Testis (tissue), 3 donors: Measurements from ENCODE around the gene LRRC18. TPM values are rescaled to one million over a fixed set of nuclear protein-coding genes. Genes with fewer than 3 reads are reported as not detected.

ENCODE experiments used
- DNase-seq: peaks from one replicate; pipeline ENCODE4 v3.0.0-alpha.2; 2019
- H3K27ac ChIP-seq, 2 donors: fragments of 200-600 bp; sonication (generic); one replicate each; pipeline ENCODE4 v1.5.1; 2019
- H3K27me3 ChIP-seq: fragments of 200-600 bp; sonication (generic); one replicate; pipeline ENCODE4 v1.5.1; 2019
- H3K36me3 ChIP-seq: fragments of 200-600 bp; sonication (generic); one replicate; pipeline ENCODE4 v1.5.1; 2017; ENCODE audit warnings: low read depth; ENCODE audit errors: missing control alignments
- H3K4me1 ChIP-seq: fragments of 200-600 bp; sonication (generic); one replicate; pipeline ENCODE4 v1.5.1; 2019
- H3K4me3 ChIP-seq, 2 donors: fragments of 200-600 bp; sonication (generic); one replicate each; pipeline ENCODE4 v1.5.1; 2017 to 2019
- H3K9me3 ChIP-seq: fragments of 200-600 bp; sonication (generic); one replicate; pipeline ENCODE4 v1.5.1; 2017
- POLR2A ChIP-seq: fragments of 450-650 bp; IDR thresholded peaks from one replicate; pipeline ENCODE4 v1.6.1; 2017; ENCODE audit warnings: antibody characterized with exemption, mild to moderate bottlenecking, moderate library complexity
- WGBS, 2 donors: methylation state at CpG; one replicate each; pipeline ENCODE4 v1.1.5; 2018; 5-methylcytosine and 5-hydroxymethylcytosine counted together
- intact Hi-C: fragments of 100-400 bp; cut with DNase I; formaldehyde crosslinking; loops from one replicate; pipeline ENCODE4 v1.15.1; 2023; ENCODE audit warnings: low total_unique reads
- polyA plus RNA-seq: library from polyadenylated mRNA; stranded (reverse); fragments of 350-450 nt; fragmentation: Illumina TruSeq; extraction: RNeasy Lipid Tissue Mini Kit (QIAGEN cat#74804); gene quantifications from one replicate; pipeline ENCODE4 v1.2.3, GENCODE V29; 2014; ENCODE audit warnings: low read depth, low replicate concordance; ENCODE audit not compliant: insufficient read depth
- total RNA-seq, 2 donors: library from RNA; depleted of rRNA; stranded (reverse); fragments of >200 nt; gene quantifications; one replicate each; pipeline ENCODE4 v1.2.3, GENCODE V29; 2016
- TF ChIP-seq, protein P1 (sequence below), 3 experiments: fragments of 450-650 bp in 2 of 3; fragments of 200-600 bp in 1 of 3; sonication (generic) in 1 of 3; IDR thresholded peaks; one replicate each; pipeline ENCODE4 v1.5.1; 2016 to 2019; ENCODE audit warnings: antibody characterized with exemption in 3 of 3, mild to moderate bottlenecking in 2 of 3, moderate library complexity in 1 of 3

The LRRC18 gene
- total and polyA plus RNA-seq, 3 donors from 2014 or later = 7.8 to 23.1 (median 12.6) TPM

DNA sequence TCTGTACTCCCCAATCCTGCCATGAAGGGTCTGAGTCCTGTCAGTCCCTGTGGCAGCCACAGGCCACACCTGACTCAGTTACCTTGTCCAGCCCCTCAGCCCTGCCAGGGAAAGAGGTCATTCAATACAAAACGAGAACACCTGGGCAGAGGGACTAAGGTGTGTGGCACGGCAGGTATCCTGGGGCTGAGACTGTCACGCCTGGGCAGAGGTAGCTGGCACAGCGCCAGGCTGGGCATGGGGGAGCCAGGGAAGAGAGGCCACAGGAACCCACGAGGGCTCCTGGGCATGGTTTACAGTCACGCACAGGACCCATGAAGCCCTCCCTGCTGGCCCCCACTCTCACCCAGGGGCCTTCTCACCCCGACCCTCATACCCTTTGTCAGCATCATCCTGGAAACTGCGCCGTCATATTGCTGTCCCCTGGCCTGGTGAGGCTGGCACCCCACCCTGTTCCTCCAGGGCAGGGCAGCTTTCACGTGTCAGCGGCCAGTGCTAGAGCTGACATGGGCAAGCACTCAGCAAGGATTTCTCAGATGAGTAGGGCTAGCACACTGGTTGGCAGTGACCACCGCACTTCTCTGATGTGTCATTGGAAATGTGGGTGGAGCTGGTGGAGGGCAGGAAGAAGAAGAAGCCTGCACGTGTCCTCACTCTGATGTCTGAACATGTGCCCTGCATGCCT, 42.7 kb downstream of the LRRC18 start:
- no peak for TF ChIP-seq POLR2A
- TF ChIP-seq, protein P1, sequence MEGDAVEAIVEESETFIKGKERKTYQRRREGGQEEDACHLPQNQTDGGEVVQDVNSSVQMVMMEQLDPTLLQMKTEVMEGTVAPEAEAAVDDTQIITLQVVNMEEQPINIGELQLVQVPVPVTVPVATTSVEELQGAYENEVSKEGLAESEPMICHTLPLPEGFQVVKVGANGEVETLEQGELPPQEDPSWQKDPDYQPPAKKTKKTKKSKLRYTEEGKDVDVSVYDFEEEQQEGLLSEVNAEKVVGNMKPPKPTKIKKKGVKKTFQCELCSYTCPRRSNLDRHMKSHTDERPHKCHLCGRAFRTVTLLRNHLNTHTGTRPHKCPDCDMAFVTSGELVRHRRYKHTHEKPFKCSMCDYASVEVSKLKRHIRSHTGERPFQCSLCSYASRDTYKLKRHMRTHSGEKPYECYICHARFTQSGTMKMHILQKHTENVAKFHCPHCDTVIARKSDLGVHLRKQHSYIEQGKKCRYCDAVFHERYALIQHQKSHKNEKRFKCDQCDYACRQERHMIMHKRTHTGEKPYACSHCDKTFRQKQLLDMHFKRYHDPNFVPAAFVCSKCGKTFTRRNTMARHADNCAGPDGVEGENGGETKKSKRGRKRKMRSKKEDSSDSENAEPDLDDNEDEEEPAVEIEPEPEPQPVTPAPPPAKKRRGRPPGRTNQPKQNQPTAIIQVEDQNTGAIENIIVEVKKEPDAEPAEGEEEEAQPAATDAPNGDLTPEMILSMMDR (IDR thresholded peaks at IDR 0.05) = no peak
- WGBS, 2 donors = 86 to 93% methylated on average over 4 to 13 of the region's 13 CpGs
- no peaks in the 10 kb centered on the region for H3K27me3 ChIP-seq
- no peaks in the 10 kb centered on the region for H3K9me3 ChIP-seq
- H3K4me3 ChIP-seq = no peak overlapping the region
- intact Hi-C loops = no loop called here
- H3K4me1 ChIP-seq = no peaks in the 10 kb centered on the region
- no peak for DNase-seq
- no peaks in the 10 kb centered on the region for H3K36me3 ChIP-seq
- H3K27ac ChIP-seq = no peak overlapping the region

DNA sequence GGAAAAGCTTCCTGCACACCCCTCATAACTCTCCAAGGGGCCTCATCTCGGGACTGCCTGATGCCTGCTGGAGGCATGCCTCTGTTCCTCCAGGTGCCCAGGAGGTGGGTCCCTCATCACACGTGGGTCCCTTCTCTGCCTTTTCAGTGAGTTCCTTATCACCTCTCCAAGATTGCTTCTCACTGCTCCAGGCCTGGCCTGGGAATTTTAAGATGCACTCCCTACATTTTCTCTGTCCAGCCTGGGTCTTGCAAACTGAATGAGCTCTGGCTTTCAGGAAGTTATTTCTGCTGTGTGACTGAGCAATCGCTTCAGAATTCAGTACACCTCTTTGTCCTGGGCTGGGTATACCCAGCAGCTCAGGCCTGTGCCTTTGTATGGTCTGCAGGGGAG, 43.8 kb downstream of the LRRC18 start:
- no peak for DNase-seq
- no peaks in the 10 kb centered on the region for H3K9me3 ChIP-seq
- H3K4me1 ChIP-seq = no peaks in the 10 kb centered on the region
- H3K27me3 ChIP-seq = no peaks in the 10 kb centered on the region
- no peaks in the 10 kb centered on the region for H3K36me3 ChIP-seq
- H3K27ac ChIP-seq = no peak overlapping the region
- no peak overlapping the region for H3K4me3 ChIP-seq
- 56 to 58% methylated on average over 3 of the region's 3 CpGs for WGBS, 2 donors
- TF ChIP-seq, protein P1 (IDR thresholded peaks at IDR 0.05) = no peak
- no peak for TF ChIP-seq POLR2A
- intact Hi-C loops = no loop called here

DNA sequence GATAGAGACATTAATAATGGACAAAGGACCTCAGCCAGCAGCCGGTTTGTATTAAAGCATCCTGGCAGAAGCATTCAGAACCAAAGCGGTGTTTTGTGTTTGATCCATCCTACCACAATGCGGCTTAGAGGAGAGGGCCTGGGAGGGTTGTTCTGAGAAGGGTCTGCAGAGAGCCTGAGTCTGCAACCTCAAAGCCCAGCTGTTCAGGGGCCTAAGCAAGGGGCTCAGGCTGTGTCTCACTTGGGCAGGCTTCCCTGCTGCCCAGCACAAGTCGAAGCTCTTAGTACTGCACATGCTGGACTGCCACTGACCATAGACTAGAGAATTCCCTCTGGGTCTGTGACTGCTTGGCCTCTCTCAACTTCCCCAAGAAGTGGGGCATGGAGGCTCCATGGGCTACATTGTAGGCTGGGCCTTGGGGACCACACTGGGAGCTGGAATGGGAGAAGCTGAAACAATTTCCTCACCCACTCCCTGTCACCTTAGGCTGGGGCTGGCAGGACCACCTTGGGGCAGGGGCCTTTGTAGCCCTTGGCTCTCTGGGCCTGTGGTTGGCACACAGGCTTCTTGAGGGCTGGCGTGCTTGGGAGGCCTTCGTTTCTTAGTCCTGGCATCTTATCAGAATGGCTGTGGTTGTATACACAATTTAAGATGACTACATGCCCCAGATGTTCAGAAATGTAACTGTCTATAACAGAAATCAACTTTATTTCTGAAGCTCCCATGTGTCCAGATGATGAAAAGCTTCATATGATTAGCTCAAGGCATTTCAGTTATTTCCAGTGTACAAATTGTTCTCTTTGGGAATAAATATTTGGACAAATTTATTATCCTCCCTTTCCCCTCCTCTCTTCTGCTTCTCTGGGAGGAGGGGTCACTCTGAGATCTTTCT, 44.5 kb downstream of the LRRC18 start:
- no peak for DNase-seq
- TF ChIP-seq POLR2A = no peak
- TF ChIP-seq, protein P1 (IDR thresholded peaks at IDR 0.05) = no peak

DNA sequence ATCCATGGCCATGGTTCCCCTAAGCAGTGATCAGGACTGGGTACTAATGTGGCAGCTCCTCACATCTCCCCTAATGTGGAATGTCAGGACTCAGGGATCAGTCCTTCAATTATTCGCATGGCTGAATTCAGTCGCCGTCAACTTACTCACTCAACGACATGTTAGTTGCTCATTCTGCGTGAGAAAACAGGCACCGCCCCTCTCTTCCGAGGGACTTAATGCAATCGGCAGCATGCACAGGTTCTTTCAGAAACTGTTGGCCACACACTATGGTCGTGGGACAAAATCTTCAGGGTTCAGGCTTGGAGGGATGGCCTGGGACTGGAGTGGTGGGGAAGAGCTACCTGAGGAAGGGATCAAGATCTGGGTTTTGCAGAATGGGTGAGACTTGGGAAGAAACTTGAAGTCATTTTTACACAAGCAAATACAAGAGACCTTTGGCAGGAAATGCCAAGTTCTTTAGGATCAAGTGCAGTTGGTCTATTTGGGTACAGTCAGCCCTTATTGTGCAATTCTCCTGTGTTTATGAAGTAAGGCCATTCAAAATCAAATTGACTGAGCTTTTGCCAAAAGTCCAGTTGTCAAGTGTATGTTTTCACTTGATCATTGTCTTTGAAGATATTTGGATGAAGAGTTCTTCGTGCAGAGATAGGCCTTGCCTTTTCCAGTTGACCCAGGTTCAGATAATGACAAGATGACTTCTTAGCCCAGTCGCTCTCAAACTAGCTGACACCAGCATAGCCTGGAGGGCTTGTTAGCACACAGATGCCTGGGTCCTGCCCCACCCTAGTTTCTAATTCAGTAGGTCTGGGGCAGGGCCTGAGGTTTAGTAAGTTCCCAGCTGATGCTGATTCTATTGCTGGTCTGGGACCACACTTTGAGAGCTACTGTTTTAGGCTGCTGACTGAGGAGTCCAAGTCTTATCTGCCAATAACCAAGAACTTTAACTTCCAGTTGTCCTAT, 48.5 kb downstream of the LRRC18 start:
- Histone ChIP-seq H3K4me1 (no peaks in the 10 kb centered on the region), H3K27me3 (no peaks in the 10 kb centered on the region), H3K36me3 (no peaks in the 10 kb centered on the region), H3K27ac (no peak overlapping the region), H3K4me3 (no peak overlapping the region), H3K9me3 (no peaks in the 10 kb centered on the region)
- DNase-seq = no peak
- WGBS, 2 donors = 96 to 97% methylated on average over 11 of the region's 11 CpGs
- TF ChIP-seq, protein P1 (IDR thresholded peaks at IDR 0.05) = no peak
- no peak for TF ChIP-seq POLR2A
- intact Hi-C loops = no loop called here

More for the DNA sequence above, 44.5 kb downstream of the LRRC18 start:
- Histone ChIP-seq H3K27ac (no peak overlapping the region), H3K4me1 (no peaks in the 10 kb centered on the region), H3K27me3 (no peaks in the 10 kb centered on the region), H3K9me3 (no peaks in the 10 kb centered on the region), H3K4me3 (no peak overlapping the region), H3K36me3 (no peaks in the 10 kb centered on the region)
- intact Hi-C loops = no loop called here
- 74 to 84% methylated on average over 6 of the region's 6 CpGs for WGBS, 2 donors
